KMS-11 (cell line): ENCODE data around the gene HIGD2B.
"Not testable (repeated sequence)": the region's sequence is repeated elsewhere in the genome, so short reads cannot be mapped to it uniquely, and the experiment has no call there.

Experiments
- H2AFZ ChIP-seq: fragments of 200-600 bp; sonication (generic); 2 replicates; pipeline ENCODE4 v1.6.1; 2016; ENCODE audit warnings: antibody characterized with exemption, mixed run types, low read depth
- H3K27ac ChIP-seq: fragments of 200-600 bp; sonication (generic); 2 replicates; pipeline ENCODE4 v1.6.1; 2016; ENCODE audit warnings: mild to moderate bottlenecking, mixed run types
- H3K27me3 ChIP-seq: fragments of 200-600 bp; sonication (generic); 2 replicates; pipeline ENCODE4 v1.6.1; 2017; ENCODE audit warnings: mild to moderate bottlenecking, low read depth, mixed run types, moderate library complexity; ENCODE audit not compliant: insufficient read depth
- H3K36me3 ChIP-seq: fragments of 200-600 bp; sonication (generic); 2 replicates; pipeline ENCODE4 v1.6.1; 2017; ENCODE audit warnings: mild to moderate bottlenecking, mixed run types; ENCODE audit not compliant: insufficient read depth
- H3K4me1 ChIP-seq: fragments of 200-600 bp; sonication (generic); 2 replicates; pipeline ENCODE4 v1.6.1; 2016; ENCODE audit warnings: mild to moderate bottlenecking, low read depth, mixed run types; ENCODE audit not compliant: poor library complexity, severe bottlenecking
- H3K4me2 ChIP-seq: fragments of 200-600 bp; sonication (generic); 2 replicates; pipeline ENCODE4 v1.7.0; 2016; ENCODE audit warnings: mild to moderate bottlenecking, mixed run types
- H3K4me3 ChIP-seq: fragments of 200-600 bp; sonication (generic); IDR thresholded peaks from 2 replicates; pipeline ENCODE4 v1.6.1; 2017; ENCODE audit warnings: low read depth, low read length, mixed read lengths; ENCODE audit not compliant: insufficient read depth
- H3K79me2 ChIP-seq: fragments of 200-600 bp; sonication (generic); 2 replicates; pipeline ENCODE4 v1.6.1; 2016; ENCODE audit warnings: low read depth, mixed run types; ENCODE audit not compliant: insufficient read depth
- H3K9ac ChIP-seq: fragments of 200-600 bp; sonication (generic); 2 replicates; pipeline ENCODE4 v1.6.1; 2016; ENCODE audit warnings: mild to moderate bottlenecking, mixed run types
- H4K20me1 ChIP-seq: fragments of 200-600 bp; sonication (generic); 2 replicates; pipeline ENCODE4 v1.6.1; 2016; ENCODE audit warnings: mild to moderate bottlenecking, mixed run types; ENCODE audit not compliant: insufficient read depth

Gene HIGD2B

DNA sequence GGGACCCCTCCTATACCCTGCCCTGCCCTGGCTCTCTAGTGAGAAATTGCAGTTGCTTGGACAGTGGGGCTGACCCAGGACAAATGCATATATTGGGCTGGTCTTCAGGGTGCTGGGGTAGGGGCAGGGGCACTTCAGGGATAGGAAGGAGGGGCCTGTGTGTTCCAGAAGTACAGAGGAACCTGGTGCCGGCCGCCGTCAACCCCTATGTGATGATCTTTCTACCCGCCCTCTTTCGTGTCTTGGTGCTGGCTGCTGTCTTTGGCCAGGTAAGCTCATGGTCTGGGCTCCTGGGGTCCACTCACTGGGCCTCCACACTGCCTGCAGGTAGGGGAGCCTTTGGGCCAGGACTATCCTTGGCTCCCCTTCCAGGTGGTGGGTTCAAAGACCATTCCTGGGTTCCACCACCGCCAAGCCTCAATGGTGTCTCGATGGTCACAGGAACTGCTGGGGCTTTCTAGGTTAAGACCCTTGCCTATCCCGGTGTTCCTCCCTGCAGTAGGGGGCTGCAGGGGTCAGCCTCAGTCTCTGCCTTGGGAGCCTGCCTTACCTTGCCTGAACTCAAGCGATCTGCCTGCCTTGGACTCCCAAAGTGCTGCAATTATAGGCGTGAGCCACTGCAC is 37.2 kb downstream of the HIGD2B start:
- H4K20me1 ChIP-seq, H3K27ac ChIP-seq, H3K4me3 ChIP-seq, H3K9ac ChIP-seq, H3K4me2 ChIP-seq, H3K27me3 ChIP-seq, H3K79me2 ChIP-seq, H3K36me3 ChIP-seq, H3K4me1 ChIP-seq, H2AFZ ChIP-seq: not testable (repeated sequence)

- H3K4me3 ChIP-seq, H3K36me3 ChIP-seq, H3K27me3 ChIP-seq, H3K27ac ChIP-seq, H4K20me1 ChIP-seq, H3K9ac ChIP-seq, H2AFZ ChIP-seq, H3K79me2 ChIP-seq, H3K4me1 ChIP-seq, H3K4me2 ChIP-seq: not testable (repeated sequence)
These were observed 43.7 kb downstream of the HIGD2B start for GRCh38 chr15:72642271-72642670.

- not testable (repeated sequence) for H3K36me3 ChIP-seq, H3K4me3 ChIP-seq
These were observed 46.1 kb downstream of the HIGD2B start for GRCh38 chr15:72639759-72640483.

DNA sequence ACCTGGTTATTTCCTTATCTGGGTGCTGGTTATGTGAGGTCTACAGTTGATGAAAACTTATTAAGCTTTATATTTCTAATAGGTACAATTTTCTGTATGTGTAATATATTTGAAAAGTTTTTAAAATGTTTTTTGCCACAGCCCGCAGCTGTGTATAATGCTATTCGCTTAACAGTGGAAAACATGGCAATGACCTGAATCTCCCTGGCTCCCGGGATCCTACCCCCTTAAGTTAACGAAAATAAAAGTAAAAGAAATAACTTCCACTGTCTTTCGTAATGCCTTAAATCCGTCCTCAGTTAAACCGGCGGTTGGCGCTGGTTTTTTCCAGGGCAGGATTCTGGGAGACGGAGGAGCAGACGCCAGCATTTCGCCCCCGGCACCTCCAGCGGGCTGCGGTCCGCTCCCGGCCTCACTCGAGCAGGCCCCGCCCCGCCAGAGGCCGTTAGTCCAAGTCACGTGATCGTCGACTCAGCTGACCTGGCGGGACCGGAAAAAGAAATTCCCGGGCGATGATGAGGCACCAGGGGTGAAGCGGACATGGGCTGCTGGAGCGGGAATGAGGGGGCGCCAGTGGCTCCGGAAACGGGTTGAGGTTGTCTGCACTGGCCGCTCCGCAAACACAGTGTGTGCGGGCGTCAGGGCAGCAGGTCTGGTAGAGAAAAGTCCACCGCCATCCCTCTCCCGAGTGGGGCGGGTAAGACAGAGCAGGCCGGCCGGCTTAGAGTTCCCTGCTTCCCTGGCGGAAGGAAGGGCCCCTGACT is 49.3 kb downstream of the HIGD2B start:
- H3K4me1 ChIP-seq, H3K79me2 ChIP-seq, H4K20me1 ChIP-seq, H3K4me3 ChIP-seq, H2AFZ ChIP-seq, H3K36me3 ChIP-seq, H3K4me2 ChIP-seq, H3K27me3 ChIP-seq, H3K9ac ChIP-seq, H3K27ac ChIP-seq: not testable (repeated sequence)

More at GRCh38 chr15:72639759-72640483, 46.1 kb downstream of the HIGD2B start:
- not testable (repeated sequence) for H3K27me3 ChIP-seq, H3K9ac ChIP-seq, H3K27ac ChIP-seq, H3K79me2 ChIP-seq, H4K20me1 ChIP-seq, H3K4me2 ChIP-seq, H3K4me1 ChIP-seq, H2AFZ ChIP-seq

DNA sequence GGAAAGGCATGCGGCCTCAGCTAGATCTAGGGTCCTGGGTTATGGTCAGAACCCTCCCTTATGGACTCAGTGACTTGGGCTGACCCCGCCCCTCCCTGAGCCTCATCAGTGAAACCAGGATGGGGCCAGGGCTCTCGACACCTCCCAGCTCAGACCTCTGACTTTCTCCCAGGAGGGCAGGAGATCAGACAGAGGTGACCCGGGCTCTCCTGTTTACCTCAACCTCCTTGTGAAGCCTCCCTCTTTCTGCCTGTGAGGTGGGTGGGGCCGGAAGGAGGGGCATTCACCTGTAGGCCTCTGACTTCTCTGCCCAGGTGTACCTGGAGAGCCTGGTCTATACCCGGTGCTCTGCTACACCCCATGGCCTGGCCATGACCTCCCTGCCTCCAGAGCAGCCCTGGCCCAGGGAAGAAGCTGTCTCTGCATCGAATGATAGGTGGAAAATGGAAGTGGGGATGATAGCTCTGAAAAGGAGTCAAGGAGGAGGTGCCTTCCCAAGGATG is 56.9 kb downstream of the HIGD2B start:
- H2AFZ ChIP-seq, H3K4me2 ChIP-seq, H3K9ac ChIP-seq, H3K79me2 ChIP-seq, H3K36me3 ChIP-seq, H3K27me3 ChIP-seq, H4K20me1 ChIP-seq, H3K4me3 ChIP-seq, H3K4me1 ChIP-seq, H3K27ac ChIP-seq: not testable (repeated sequence)

DNA sequence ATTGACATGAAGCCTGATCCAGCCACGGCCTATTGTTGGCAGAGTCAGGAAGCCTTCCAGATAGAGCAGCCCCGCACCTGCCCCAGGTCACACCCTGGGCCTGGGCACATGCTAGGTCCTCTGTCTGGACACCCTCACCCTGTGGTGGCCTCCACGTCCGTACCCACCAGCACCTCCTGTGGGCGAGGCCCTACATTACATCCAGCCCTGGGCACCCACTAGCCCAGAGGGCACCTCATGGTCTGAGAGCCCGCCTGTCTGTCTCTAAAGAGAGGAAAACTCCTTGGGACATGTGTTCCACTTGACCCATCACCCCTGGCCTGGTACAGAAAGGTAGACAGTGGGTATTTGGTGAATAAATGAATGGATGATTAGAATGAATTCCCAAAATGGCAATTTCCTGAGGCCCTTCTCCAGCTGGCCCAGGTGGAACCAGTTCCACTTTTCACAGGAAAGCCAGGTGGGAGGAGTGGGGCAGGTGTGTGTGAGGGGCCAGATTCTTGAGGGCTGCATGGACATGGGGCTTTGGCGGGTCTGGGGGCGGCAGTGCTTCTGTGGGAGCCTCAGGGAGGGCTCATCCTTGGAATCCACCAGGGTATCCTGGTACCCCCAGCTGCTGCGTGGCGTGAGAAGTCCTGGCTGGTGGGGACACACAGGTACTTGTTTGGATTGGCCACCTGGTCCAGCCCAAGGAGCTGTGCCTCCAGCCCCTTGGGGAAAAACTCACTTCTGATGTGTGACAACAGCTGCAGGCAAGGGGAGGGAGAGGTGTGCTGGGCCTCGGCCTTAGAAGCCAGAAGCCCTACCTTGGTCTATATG is 57.5 kb downstream of the HIGD2B start:
- not testable (repeated sequence) for H2AFZ ChIP-seq, H3K4me1 ChIP-seq, H3K4me3 ChIP-seq, H3K36me3 ChIP-seq, H3K79me2 ChIP-seq, H4K20me1 ChIP-seq, H3K27ac ChIP-seq, H3K9ac ChIP-seq, H3K4me2 ChIP-seq, H3K27me3 ChIP-seq

- H3K36me3 ChIP-seq, H3K27ac ChIP-seq, H3K27me3 ChIP-seq, H3K4me1 ChIP-seq, H4K20me1 ChIP-seq, H3K79me2 ChIP-seq, H3K4me3 ChIP-seq, H2AFZ ChIP-seq, H3K4me2 ChIP-seq, H3K9ac ChIP-seq: not testable (repeated sequence)
These were observed 59.8 kb downstream of the HIGD2B start for GRCh38 chr15:72626153-72626552.
